Astrocyte (in vitro differentiated cells and primary cell): ENCODE results near the gene CLMN.

ENCODE experiments used
- EZH2 ChIP-seq: IDR thresholded peaks from 2 replicates; pipeline ENCODE4 v1.6.1; 2012; ENCODE audit warnings: mild to moderate bottlenecking, low read length, inconsistent platforms; ENCODE audit not compliant: insufficient read depth
- TF ChIP-seq, protein P1 (sequence below): IDR thresholded peaks from 2 replicates; pipeline ENCODE4 v1.5.1; 2011; ENCODE audit warnings: low read depth, mild to moderate bottlenecking, inconsistent platforms, low read length, moderate library complexity; ENCODE audit not compliant: insufficient read depth

DNA sequence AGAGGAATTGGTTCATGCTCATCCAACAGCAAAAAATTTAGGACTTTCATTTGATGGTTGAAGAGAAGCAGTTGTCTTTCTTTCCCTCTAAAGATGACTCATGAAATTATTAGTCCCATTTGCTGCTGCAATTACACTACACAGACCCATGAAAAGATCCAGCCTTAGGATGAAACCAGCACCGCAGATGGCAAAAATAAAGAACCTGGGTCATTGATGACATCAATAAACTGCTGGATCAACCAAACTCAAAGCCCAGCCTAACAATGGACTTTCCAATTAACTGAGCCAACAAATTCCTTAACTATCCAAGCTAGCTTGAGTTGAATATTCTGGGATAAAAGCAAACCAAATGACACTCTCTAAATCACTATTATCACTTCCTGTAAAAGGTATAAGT, 183.1 kb downstream of the CLMN start:
- TF ChIP-seq, protein P1, sequence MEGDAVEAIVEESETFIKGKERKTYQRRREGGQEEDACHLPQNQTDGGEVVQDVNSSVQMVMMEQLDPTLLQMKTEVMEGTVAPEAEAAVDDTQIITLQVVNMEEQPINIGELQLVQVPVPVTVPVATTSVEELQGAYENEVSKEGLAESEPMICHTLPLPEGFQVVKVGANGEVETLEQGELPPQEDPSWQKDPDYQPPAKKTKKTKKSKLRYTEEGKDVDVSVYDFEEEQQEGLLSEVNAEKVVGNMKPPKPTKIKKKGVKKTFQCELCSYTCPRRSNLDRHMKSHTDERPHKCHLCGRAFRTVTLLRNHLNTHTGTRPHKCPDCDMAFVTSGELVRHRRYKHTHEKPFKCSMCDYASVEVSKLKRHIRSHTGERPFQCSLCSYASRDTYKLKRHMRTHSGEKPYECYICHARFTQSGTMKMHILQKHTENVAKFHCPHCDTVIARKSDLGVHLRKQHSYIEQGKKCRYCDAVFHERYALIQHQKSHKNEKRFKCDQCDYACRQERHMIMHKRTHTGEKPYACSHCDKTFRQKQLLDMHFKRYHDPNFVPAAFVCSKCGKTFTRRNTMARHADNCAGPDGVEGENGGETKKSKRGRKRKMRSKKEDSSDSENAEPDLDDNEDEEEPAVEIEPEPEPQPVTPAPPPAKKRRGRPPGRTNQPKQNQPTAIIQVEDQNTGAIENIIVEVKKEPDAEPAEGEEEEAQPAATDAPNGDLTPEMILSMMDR = no peak
- TF ChIP-seq EZH2 = no peak
